ENCODE data around the gene EXTL2.
"Not testable (repeated sequence)": the region's sequence is repeated elsewhere in the genome, so short reads cannot be mapped to it uniquely, and the experiment has no call there.

The EXTL2 gene

DNA sequence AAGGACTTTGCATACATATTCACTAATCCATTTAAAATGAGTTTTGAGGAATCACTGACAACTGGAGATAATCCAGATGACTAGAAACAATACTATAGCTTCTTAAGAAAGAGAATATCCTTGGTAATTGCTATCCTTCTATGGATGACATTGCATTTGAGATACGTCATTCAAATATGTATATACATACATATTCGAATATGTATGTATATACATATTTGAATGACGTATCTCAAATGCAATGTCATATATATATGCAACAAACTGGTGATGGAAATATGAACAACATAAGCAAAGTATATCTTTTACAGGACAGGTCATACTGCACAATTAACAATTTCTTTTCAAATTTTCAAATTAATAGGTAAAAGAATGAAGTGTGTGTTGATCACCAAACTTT is 41.7 kb downstream of the EXTL2 start:
- no peak for DNase-seq

DNA sequence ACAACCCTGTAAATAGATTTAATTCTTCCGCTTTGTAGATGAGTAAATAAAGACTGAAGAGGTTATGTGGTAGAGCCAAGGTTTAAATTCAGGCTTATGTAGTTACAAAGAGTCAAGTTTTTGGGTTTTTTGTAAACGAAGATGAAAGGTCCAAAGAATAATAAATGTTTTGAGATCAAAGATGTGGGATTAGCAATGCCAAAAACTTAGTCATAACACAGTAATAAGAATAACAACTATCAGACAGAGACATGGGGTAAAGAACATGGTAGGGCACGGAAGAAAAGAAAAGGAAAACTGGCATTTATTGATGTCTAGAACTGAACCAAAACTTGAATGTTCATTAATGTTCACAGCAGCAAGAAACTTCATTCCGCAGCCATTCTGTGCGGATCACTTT is 42.9 kb downstream of the EXTL2 start:
- no peak for DNase-seq

DNA sequence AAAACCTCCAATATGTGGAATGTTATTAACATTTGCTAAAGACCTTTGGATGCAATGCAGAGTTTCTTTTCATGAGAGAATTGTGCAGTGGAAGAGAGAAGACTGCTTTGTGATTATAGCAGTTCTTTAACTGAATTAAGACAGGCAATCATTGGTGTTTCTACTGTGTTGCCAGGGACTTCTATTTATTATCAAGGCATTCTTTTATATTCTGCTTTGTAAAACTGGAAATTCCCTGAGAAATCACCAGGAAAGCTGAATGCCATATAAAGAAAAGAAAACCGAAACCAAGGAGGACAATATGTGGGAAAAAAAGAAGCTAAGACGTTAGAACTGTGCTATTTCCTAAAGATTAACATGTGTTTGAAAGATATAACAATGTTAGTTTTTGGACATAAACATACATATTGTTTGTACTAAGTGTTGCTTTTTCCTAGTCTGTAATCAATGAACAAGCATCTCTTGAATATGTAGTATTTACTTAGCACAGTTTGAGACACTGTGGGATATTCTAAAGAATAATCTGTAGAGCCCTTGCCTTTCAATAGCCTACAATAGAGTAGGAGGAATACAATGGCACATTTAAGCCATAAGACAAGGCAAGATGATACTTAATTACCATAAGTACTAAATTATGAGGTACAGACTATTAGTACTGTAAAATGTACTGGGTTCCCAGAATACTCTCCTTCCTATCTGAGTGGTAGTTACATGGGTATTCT is 47.1 kb downstream of the EXTL2 start:
- DNase-seq, result no peak

DNA sequence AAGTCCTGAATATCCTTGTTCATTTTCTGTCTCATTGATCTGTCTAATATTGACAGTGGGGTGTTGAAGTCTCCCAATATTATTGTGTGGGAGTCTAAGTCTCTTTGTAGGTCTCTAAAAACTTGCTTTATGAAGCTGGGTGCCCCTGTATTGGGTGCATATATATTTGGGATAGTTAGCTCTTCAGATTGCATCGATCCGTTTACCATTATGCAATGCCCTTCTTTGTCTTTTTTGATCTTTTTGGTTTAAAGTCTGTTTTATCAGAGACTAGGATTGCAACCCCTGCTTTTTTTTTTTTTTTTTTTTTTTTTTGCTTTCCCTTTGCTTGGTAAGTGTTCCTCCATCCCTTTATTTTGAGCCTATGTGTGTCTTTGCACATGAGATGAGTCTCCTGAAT is 51.5 kb downstream of the EXTL2 start:
- DNase-seq, result not testable (repeated sequence)

DNA sequence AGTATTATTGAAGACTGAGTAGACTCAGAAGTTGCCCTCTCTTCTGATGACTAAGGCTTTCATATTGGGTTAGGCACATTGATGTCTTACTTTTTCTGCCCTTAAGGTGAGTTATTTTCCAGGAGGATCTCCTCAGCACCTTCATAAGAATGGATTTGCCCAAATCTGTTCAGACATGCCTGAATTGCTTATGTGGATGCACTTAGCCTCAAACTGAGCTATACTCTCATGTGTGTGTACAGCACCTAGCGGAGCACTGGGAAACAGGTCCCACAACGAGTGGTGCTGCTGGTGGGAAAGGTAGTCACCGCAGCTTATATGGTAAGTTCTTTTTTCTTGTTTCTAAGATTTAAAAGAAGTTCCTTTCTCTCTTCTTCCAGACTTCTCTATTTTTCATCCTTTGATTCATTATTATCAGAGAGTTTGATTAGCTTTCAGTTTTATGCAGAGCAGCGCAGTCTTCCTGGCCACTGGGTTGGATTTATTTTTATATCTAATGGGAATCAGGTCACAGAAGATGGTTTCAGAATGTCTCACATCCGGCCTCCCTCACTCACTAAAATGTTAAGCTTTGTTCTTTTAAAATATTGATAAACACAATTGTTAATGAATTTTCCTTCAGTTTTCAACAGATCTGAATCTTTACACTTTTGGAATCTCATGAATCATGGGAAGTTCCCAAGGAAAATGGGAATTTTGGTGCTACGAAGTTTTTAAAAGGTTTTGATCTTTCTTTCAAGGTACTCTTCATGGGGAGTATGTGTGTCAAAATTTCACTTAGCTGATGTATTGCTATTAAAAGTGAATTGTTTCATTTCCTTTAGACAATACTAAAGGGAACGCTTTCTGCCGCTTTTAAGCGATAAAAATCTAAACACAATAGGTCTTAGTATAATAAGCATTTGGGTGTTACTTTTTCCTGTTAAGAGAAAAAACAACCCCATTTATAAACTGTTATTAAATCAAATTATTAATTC is 58.5 kb downstream of the EXTL2 start:
- DNase-seq, result no peak

DNA sequence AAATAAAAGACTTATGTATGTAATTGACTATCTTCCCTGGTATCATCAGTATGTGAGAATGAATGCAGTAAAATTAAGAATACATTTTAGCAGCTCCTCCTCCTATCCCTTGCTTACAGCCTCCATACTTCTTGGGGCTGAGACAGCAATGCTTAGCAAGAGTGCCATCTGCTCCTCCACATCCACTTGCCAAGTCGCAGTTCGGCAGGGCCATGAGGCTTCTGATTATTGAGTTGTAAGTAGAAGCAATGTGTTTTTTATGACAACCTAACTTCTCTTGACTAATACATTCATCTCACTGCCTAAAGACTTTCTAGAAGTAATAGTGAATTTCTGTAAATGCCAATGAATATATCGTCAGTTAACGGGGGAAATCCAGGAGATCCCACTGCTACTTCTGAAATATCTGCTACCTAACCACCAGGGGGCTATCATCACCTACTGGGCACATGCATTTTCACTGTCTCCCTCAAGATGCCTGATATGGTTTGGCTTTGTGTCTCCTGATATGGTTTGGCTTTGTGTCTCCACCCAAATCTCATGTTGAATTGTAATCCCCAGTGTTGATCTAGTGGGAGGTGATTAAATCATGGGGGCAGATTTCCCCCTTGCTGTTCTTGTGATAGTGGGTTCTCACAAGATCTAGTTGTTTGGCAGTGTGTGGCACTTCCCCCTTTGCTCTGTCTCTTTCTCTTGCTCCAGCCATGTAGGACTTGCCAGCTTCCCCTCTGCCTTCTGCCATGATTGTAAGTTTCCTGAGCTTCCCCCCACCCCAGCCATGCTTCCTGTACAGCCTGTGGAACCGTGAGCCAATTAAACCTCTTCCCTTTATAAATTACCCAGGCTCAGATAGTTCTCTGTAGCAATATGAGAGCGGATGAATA is 59.6 kb downstream of the EXTL2 start:
- DNase-seq, result peak in 1 of 5 experiments; percentile 37

DNA sequence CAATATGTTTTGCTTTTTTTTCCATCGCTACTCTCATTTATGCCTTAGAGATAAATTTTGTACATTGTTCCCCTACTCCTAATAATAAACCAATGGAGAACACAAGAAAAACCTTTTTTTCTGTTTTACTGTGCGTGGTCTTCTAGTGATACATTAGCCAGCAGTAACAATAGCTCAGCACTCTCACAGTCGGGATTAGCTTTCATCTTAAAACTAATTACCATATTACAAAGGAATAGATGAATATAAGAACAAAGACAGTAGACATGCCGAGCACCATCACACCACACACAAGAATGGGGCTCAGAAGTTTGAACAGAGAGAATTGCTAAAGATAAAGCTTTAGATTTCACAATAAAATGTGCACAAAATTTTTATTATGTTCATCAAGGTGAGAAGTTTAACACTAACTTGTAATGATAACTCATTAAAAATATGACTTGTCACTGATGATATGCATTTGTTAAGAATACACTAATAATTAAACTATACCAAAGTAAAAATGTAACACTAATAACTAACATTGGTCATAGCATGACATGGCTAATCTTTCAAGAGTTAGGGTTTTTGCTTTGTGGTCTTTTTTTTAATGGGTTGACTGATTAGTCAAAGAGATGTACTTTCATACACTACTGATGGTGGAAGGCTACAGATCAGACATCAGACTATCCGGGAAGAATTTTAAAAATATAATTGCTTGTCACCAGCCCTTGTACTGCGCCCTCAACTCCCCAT is 61.8 kb downstream of the EXTL2 start:
- DNase-seq, result no peak

DNA sequence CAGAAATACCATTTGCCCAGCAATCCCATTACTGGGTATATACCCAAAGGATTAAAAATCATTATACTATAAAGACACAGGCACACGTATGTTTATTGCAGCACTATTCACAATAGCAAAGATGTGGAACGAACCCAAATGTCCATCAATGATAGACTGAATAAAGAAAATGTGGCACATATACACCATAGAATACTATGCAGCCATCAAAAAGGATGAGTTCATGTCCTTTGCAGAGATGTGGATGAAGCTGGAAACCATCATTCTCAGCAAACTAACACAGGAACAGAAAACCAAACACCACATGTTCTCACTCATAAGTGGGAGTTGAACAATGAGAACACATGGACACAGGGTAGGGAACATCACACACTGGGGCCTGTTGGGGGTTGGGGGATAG is 69.0 kb downstream of the EXTL2 start:
- DNase-seq, result not testable (repeated sequence)

Data from T-helper 2 cell (primary cell).